ENCODE measurements around the gene S100A14.

DNA sequence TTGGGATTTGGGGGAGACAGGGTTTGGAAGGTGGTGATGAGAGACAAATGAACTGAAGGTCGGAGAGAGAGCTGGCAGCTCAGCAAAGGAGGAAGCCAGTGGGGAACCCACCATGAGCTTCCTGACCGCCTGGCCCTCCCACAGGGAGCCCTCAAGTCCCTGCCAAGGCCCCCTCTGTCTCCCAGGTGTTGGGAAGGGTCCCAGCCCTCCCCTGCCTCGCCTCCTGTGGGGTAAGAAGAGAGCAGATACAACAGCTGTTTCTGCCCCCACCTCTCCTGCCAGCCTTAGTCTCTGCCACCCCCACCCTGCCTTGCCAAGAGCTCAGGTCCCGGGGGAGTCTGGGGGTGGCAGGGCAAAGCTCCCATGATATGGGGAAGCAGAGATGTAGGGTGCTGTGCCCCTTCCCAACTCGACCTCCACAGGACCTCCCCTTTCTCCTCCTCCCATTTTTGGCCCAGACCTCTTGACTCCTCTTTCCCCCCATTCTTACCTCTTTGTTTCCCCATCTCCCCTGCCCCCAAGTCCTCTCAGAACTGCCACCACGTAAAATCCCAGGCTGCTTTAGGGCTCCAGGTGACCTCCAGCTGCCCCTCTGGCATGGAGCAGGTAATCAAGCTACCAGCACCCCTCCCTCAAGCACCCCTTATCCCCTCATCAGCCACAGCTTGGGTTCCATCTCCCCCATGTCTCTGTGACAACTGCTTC lies 12.7 kb upstream of the S100A14 start:
- TF ChIP-seq EP300 (IDR thresholded peaks at IDR 0.05) (no peak), POLR2A (IDR thresholded peaks at IDR 0.05) (no peak)

All from stomach (tissue), 4 donors.